Endothelial cell of umbilical vein (primary cell): ENCODE data around the gene POU2F3. TPM values are rescaled to one million over a fixed set of nuclear protein-coding genes. Genes with fewer than 3 reads are reported as not detected.

Experiments used
- BruUV-seq: library from RNA; stranded (reverse); fragments of 400-500 nt; replicated peaks from 2 replicates; lab custom pipeline; 2021; lab: Mats Ljungman, UMichigan
- CTCF ChIA-PET: fragments of 300-600, 350-600 bp; sonication (Branson Sonifier 250); formaldehyde crosslinking; loops from one replicate; lab custom pipeline; 2021; ENCODE audit warnings: antibody characterized with exemption, inconsistent platforms; lab: Charles Lee
- POLR2A ChIA-PET: fragments of 300-600, 350-600 bp; sonication (Branson Sonifier 250); formaldehyde crosslinking; loops from one replicate; lab custom pipeline; 2021; ENCODE audit warnings: antibody characterized with exemption, inconsistent platforms; lab: Charles Lee
- DNase-seq: peaks from one replicate; pipeline ENCODE4 v3.0.0-alpha.2; 2011; ENCODE audit warnings: low read depth, low spot score
- FAIRE-seq: peaks from 2 replicates; lab custom pipeline; 2011; peaks lifted over from hg19 to GRCh38; lab: Jason Lieb, UNC
- H2AFZ ChIP-seq: 2 replicates; pipeline ENCODE4 v1.6.0; 2012; ENCODE audit warnings: low read depth, low read length, control low read depth, inconsistent platforms
- H3K27ac ChIP-seq: 2 replicates; pipeline ENCODE4 v1.5.1; 2011; ENCODE audit warnings: low read depth, mild to moderate bottlenecking, control low read depth, low read length, moderate library complexity; ENCODE audit not compliant: insufficient read depth
- H3K27me3 ChIP-seq, 2 experiments: 2 replicates each; pipeline versions ENCODE4 v1.6.0 to v1.6.1; 2011; ENCODE audit warnings: low read length in 2 of 2, mixed read lengths in 1 of 2; ENCODE audit not compliant: control insufficient read depth in 2 of 2, insufficient read depth in 2 of 2
- H3K36me3 ChIP-seq, 2 experiments: 2 replicates in 1 of 2; 3 replicates in 1 of 2; pipeline ENCODE4 v1.5.1; 2011; ENCODE audit warnings: low read length in 2 of 2, mild to moderate bottlenecking in 1 of 2, moderate library complexity in 1 of 2; ENCODE audit not compliant: control insufficient read depth in 2 of 2, insufficient read depth in 2 of 2; ENCODE audit errors: extremely low read depth in 1 of 2
- H3K4me1 ChIP-seq: 3 replicates; pipeline ENCODE4 v1.5.1; 2011; ENCODE audit warnings: mild to moderate bottlenecking, low read length; ENCODE audit not compliant: control insufficient read depth, insufficient read depth; ENCODE audit errors: extremely low read depth
- H3K4me2 ChIP-seq: 2 replicates; pipeline ENCODE4 v1.6.1; 2011; ENCODE audit warnings: low read length, control low read depth, mixed read lengths; ENCODE audit not compliant: insufficient read depth
- H3K4me3 ChIP-seq, 3 experiments: fragments of 200-600 bp in 1 of 3; sonication (generic), shearing (Covaris generic) in 1 of 3; replicated peaks in 1 of 3; 2 replicates each; pipeline ENCODE4 v1.5.1; 2011 to 2016; ENCODE audit warnings: control low read depth in 3 of 3, low read length in 3 of 3, mild to moderate bottlenecking in 2 of 3, inconsistent platforms in 1 of 3, low read depth in 1 of 3, moderate library complexity in 1 of 3; ENCODE audit not compliant: insufficient read depth in 1 of 3
- H3K79me2 ChIP-seq: 2 replicates; pipeline ENCODE4 v1.6.0; 2012; ENCODE audit warnings: low read length, inconsistent platforms; ENCODE audit not compliant: control insufficient read depth, insufficient read depth
- H3K9ac ChIP-seq: replicated peaks from 2 replicates; pipeline ENCODE3; 2011; ENCODE audit warnings: low read length, control low read depth; ENCODE audit not compliant: insufficient read depth; ENCODE audit errors: extremely low read depth
- H3K9me1 ChIP-seq: replicated peaks from 3 replicates; pipeline ENCODE4 v1.6.0; 2011; ENCODE audit warnings: mild to moderate bottlenecking, low read length; ENCODE audit not compliant: control insufficient read depth, insufficient read depth; ENCODE audit errors: extremely low read depth
- H3K9me3 ChIP-seq: replicated peaks from 2 replicates; pipeline ENCODE4 v1.5.1; 2012; ENCODE audit warnings: low read length, inconsistent platforms; ENCODE audit not compliant: control insufficient read depth, insufficient read depth
- H4K20me1 ChIP-seq: replicated peaks from 2 replicates; pipeline ENCODE3; 2011; ENCODE audit warnings: mild to moderate bottlenecking, low read length; ENCODE audit not compliant: control insufficient read depth, insufficient read depth; ENCODE audit errors: extremely low read depth
- EZH2 ChIP-seq: IDR thresholded peaks from 2 replicates; pipeline ENCODE4 v1.6.1; 2012; ENCODE audit warnings: borderline replicate concordance, low read depth, mild to moderate bottlenecking, moderate library complexity, low read length, inconsistent platforms; ENCODE audit not compliant: severe bottlenecking
- FOS ChIP-seq: IDR thresholded peaks from 2 replicates; pipeline ENCODE4 v1.6.1; 2011; ENCODE audit warnings: mild to moderate bottlenecking, low read length, moderate library complexity, borderline replicate concordance; ENCODE audit not compliant: insufficient read depth
- GATA2 ChIP-seq: IDR thresholded peaks from 2 replicates; pipeline ENCODE4 v1.7.0; 2011; ENCODE audit warnings: low read depth, mild to moderate bottlenecking, moderate library complexity, mixed read lengths, low read length; ENCODE audit not compliant: insufficient read length, insufficient read depth
- JUN ChIP-seq: IDR thresholded peaks from 2 replicates; pipeline ENCODE4 v1.6.1; 2011; ENCODE audit warnings: borderline replicate concordance, low read depth; ENCODE audit not compliant: insufficient read length, insufficient read depth
- MYC ChIP-seq: IDR thresholded peaks from one replicate; pipeline ENCODE4 v1.6.1; 2011; ENCODE audit warnings: mild to moderate bottlenecking, low read depth, low read length
- POLR2A ChIP-seq: IDR thresholded peaks from 2 replicates; pipeline ENCODE4 v1.6.1; 2012; ENCODE audit warnings: low read depth, mild to moderate bottlenecking, control low read depth, low read length
- POLR2AphosphoS5 ChIP-seq: IDR thresholded peaks from 2 replicates; pipeline ENCODE4 v1.6.1; 2012; ENCODE audit warnings: low read depth, mild to moderate bottlenecking, control low read depth, low read length, moderate library complexity; ENCODE audit not compliant: insufficient read depth
- dilution Hi-C: fragments of 300-500 bp; cut with MboI; formaldehyde crosslinking; loops from one replicate; pipeline ENCODE4 v1.15.0; 2019; ENCODE audit warnings: low sequenced_read_pairs; ENCODE audit not compliant: extremely low pct_ligation_motif_present
- intact Hi-C: fragments of 100-400 bp; cut with micrococcal nuclease; formaldehyde crosslinking; loops from one replicate; pipeline ENCODE4 v1.10.0; 2022
- polyA plus RNA-seq, 4 experiments: library from polyadenylated mRNA; depleted of rRNA in 3 of 4; stranded (reverse) in 3 of 4; unstranded in 1 of 4; fragments of >200 nt; gene quantifications; 2 replicates each; pipeline versions ENCODE4 v1.2.1 to v1.2.3, GENCODE V29; 2011 to 2012; ENCODE audit warnings: missing spikeins in 1 of 4
- total RNA-seq: library from RNA; stranded (reverse); gene quantifications from 2 replicates; pipeline ENCODE4 v1.2.3, GENCODE V29; 2021
- TF ChIP-seq, protein P1 (sequence below), 2 donors: IDR thresholded peaks; 1 replicate in 1 of 2; 2 replicates in 1 of 2; pipeline ENCODE4 v1.5.1; 2011; ENCODE audit warnings: low read length in 2 of 2, mild to moderate bottlenecking in 2 of 2, moderate library complexity in 2 of 2, control low read depth in 1 of 2, inconsistent platforms in 1 of 2, low read depth in 1 of 2; ENCODE audit not compliant: insufficient read depth in 1 of 2; ENCODE audit errors: extremely low read depth in 1 of 2
- TF ChIP-seq, protein P2 (sequence below): IDR thresholded peaks from 2 replicates; pipeline ENCODE4 v1.6.1; 2011; ENCODE audit not compliant: insufficient read depth, insufficient read length

Gene POU2F3
- total and polyA plus RNA-seq, 2 donors (not counting 3 experiments of a cell fraction or from before 2014, with no cell fraction given) = 0.06 TPM; not detected in 1

DNA sequence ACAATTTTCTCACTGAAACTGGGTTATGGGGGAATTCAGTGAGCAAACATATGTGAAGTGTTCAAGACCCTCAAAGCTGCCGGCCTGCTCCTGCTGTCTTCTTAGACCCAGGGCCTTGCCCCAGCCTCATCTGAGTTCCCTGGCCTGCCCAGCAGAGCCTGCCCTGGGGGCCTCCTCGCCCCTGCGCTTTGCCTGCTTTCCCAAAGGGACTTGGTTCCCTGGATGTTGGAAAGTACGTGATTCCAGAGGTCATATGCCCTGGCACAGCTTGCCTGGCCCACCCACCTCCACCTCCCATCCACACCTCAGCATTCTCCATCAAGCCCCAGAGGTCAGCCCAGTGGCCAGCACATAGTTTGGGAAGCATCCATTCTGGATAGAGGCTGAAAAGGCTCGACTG, 13.7 kb upstream of the POU2F3 start:
- Histone ChIP-seq H3K4me3 (no peak overlapping the region), H4K20me1 (no peaks in the 10 kb centered on the region), H3K9ac (no peak overlapping the region), H3K79me2 (no peaks in the 10 kb centered on the region), H3K27me3 (no peaks in the 10 kb centered on the region), H3K36me3 (no peaks in the 10 kb centered on the region), H3K4me2 (no peak overlapping the region), H3K27ac (no peak overlapping the region), H3K4me1 (peaks cover 11% of the 10 kb centered on the region), H3K9me1 (no peaks in the 10 kb centered on the region), H3K9me3 (no peaks in the 10 kb centered on the region), H2AFZ (no peak overlapping the region)
- CTCF ChIA-PET = interaction anchor here (1.0 to 16.4 kb wide), 6 partner anchors 15 to 54 kb away, joined by 3 to 217 read pairs (median 6); no protein-coding TSS in a partner anchor
- FAIRE-seq = no peak
- BruUV-seq = no TSS peak
- intact Hi-C loops = no loop called here
- dilution Hi-C loops = no loop called here
- DNase-seq = no peak
- TF ChIP-seq, protein P1, sequence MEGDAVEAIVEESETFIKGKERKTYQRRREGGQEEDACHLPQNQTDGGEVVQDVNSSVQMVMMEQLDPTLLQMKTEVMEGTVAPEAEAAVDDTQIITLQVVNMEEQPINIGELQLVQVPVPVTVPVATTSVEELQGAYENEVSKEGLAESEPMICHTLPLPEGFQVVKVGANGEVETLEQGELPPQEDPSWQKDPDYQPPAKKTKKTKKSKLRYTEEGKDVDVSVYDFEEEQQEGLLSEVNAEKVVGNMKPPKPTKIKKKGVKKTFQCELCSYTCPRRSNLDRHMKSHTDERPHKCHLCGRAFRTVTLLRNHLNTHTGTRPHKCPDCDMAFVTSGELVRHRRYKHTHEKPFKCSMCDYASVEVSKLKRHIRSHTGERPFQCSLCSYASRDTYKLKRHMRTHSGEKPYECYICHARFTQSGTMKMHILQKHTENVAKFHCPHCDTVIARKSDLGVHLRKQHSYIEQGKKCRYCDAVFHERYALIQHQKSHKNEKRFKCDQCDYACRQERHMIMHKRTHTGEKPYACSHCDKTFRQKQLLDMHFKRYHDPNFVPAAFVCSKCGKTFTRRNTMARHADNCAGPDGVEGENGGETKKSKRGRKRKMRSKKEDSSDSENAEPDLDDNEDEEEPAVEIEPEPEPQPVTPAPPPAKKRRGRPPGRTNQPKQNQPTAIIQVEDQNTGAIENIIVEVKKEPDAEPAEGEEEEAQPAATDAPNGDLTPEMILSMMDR (IDR thresholded peaks at IDR 0.05; ENCODE audit: extremely low read depth in 1 of 2, insufficient read depth in 1 of 2, low read depth in 1 of 2, low read length in 2 of 2) = no peak
- TF ChIP-seq MYC (no peak), GATA2 (no peak), POLR2AphosphoS5 (no peak), EZH2 (no peak), FOS (no peak), JUN (no peak), POLR2A (no peak)
- TF ChIP-seq, protein P2, sequence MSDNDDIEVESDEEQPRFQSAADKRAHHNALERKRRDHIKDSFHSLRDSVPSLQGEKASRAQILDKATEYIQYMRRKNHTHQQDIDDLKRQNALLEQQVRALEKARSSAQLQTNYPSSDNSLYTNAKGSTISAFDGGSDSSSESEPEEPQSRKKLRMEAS = no peak
- POLR2A ChIA-PET = no interaction called here
